Stimulated activated CD8-positive, alpha-beta memory T cell treated with anti-CD3 and anti-CD28 coated beads, Interleukin-12 subunit alpha, Interleukin-12 subunit beta, amount 100 ng/mL, for 24 hours (primary cell): ENCODE results near the gene GOLGA3.
"Not testable (repeated sequence)": the region's sequence is repeated elsewhere in the genome, so short reads cannot be mapped to it uniquely, and the experiment has no call there.

Experiments
- DNase-seq: peaks from one replicate; pipeline ENCODE4 v3.0.0-alpha.2; 2020; ENCODE audit errors: extremely low read depth

Gene GOLGA3

GRCh38 chr12:132828706-132829534 is at the start of gene GOLGA3:
Gene GOLGA3 (minus strand): TSS chr12:132828869. CDS start chr12:132822128, 6,741 bp downstream.
- DNase-seq = peak; percentile 86

GRCh38 chr12:132874620-132875019 is 46.0 kb upstream of the GOLGA3 start:
- not testable (repeated sequence) for DNase-seq

- DNase-seq = no peak
Measured at GRCh38 chr12:132874175-132874574, 45.5 kb upstream of the GOLGA3 start.

GRCh38 chr12:132873724-132874123 is 45.1 kb upstream of the GOLGA3 start:
- DNase-seq = no peak

GRCh38 chr12:132872975-132873421 is 44.3 kb upstream of the GOLGA3 start:
- no peak for DNase-seq

GRCh38 chr12:132872073-132872855 is 43.6 kb upstream of the GOLGA3 start:
- no peak for DNase-seq

GRCh38 chr12:132869551-132869950 is 40.9 kb upstream of the GOLGA3 start:
- DNase-seq = no peak

GRCh38 chr12:132866251-132866828 is 37.7 kb upstream of the GOLGA3 start:
- no peak for DNase-seq

- no peak for DNase-seq
Measured at GRCh38 chr12:132861558-132861957, 32.9 kb upstream of the GOLGA3 start.

GRCh38 chr12:132858718-132859266 is 30.1 kb upstream of the GOLGA3 start:
- DNase-seq = no peak

GRCh38 chr12:132857019-132857418 is 28.4 kb upstream of the GOLGA3 start:
- DNase-seq = not testable (repeated sequence)

GRCh38 chr12:132856581-132856980 is 27.9 kb upstream of the GOLGA3 start:
- DNase-seq = no peak

GRCh38 chr12:132855211-132855610 is 26.5 kb upstream of the GOLGA3 start:
- DNase-seq = not testable (repeated sequence)

GRCh38 chr12:132853285-132854092 is 24.8 kb upstream of the GOLGA3 start:
- DNase-seq = no peak

GRCh38 chr12:132852496-132852895 is 23.8 kb upstream of the GOLGA3 start:
- no peak for DNase-seq

GRCh38 chr12:132851465-132851864 is 22.8 kb upstream of the GOLGA3 start:
- no peak for DNase-seq

GRCh38 chr12:132850291-132850690 is 21.6 kb upstream of the GOLGA3 start:
- no peak for DNase-seq

- DNase-seq = no peak
Measured at GRCh38 chr12:132848521-132848920, 19.9 kb upstream of the GOLGA3 start.

GRCh38 chr12:132847363-132848356 is 19.0 kb upstream of the GOLGA3 start:
- DNase-seq = no peak

GRCh38 chr12:132844681-132845080 is 16.0 kb upstream of the GOLGA3 start:
- not testable (repeated sequence) for DNase-seq
